Measurements from ENCODE around the gene RUFY3.

- TF ChIP-seq POLR2A (IDR thresholded peaks at IDR 0.05; ENCODE audit: low read length) (no peak), CTCF (IDR thresholded peaks at IDR 0.05) (no peak)
Observed at GRCh38 chr4:70703619-70704214, 18.0 kb upstream of the RUFY3 start.
